Medulla oblongata (tissue), 1 donor: ENCODE data around the gene ADRM1.
A peak's percentile ranks its signal among the peaks of the same experiment; 100 is the strongest.

Source experiments
- DNase-seq: peaks from one replicate; pipeline ENCODE4 v3.0.0-alpha.2; 2015; ENCODE audit errors: extremely low spot score

The ADRM1 gene

GRCh38 chr20:62339647-62340062 is 36.9 kb downstream of the ADRM1 start:
- DNase-seq: peak; percentile 31

- DNase-seq: no peak
These were observed 40.1 kb downstream of the ADRM1 start for GRCh38 chr20:62342910-62343309.

- DNase-seq: no peak
These were observed 41.3 kb downstream of the ADRM1 start for GRCh38 chr20:62344092-62344491.

DNA sequence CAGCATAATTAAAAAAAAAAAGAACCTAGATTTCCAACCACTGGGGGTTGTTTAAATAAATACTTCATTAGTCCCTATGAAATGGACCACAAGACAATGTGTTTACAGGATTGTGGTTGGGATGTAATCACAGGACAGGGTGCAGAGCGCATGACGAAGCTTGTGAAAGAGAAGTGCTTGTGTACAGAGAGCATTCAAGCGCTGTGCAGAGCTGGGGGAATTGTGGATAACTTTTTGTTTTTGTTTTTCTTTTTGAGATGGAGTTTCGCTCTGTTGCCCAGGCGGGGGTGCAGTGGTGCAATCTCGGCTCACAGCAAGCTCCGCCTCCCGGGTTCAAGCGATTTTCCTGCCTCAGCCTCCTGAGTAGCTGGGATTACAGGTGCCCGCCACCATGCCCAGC is 42.0 kb downstream of the ADRM1 start:
- DNase-seq: no peak

GRCh38 chr20:62345681-62346370 is 43.0 kb downstream of the ADRM1 start:
- DNase-seq: no peak

DNA sequence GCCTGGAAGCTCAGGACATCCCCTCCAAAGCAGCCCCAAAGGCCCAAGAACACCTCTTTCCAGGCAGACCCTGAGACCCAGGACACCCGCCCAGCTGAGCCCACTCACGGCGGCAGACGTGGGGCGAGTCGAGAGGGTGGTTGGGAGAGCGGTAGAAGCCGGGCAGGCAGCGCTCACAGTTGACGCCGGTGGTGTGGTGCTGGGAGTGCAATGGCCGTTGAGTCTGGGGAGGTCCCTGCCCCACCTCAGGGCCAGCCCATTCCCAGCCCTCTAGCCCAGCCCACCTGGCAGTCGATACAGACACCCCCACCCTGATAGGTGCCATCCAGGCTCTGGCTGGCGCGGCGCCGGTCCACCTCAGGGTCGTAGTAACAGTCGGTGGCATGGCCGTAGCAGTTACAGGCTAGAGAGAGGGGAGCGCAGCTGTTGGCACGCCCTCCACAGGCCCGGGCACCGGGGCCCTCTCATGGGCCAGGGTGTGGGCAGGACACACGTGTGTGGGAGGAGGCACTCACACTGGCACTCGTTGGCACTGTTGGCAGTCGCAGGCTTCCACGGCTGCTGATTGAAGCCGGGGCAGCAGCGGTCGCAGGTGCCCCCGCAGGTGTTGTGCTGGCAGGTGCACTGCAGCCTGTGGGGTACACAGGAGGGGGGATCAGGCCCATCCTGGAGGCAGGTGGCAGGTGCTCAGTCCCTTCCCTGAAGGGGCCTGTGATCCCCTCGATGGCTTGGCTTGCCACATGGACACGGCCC is 43.8 kb downstream of the ADRM1 start:
- no peak for DNase-seq

GRCh38 chr20:62347151-62347404 is 44.3 kb downstream of the ADRM1 start:
- DNase-seq: no peak

GRCh38 chr20:62347445-62347844 is 44.6 kb downstream of the ADRM1 start:
- peak; percentile 65 for DNase-seq

GRCh38 chr20:62348604-62349003 is 45.8 kb downstream of the ADRM1 start:
- DNase-seq: no peak

- DNase-seq: no peak
These were observed 46.8 kb downstream of the ADRM1 start for GRCh38 chr20:62349556-62350097.

GRCh38 chr20:62350098-62350628 is 47.4 kb downstream of the ADRM1 start:
- no peak for DNase-seq

GRCh38 chr20:62350629-62351422 is 48.0 kb downstream of the ADRM1 start:
- no peak for DNase-seq

DNA sequence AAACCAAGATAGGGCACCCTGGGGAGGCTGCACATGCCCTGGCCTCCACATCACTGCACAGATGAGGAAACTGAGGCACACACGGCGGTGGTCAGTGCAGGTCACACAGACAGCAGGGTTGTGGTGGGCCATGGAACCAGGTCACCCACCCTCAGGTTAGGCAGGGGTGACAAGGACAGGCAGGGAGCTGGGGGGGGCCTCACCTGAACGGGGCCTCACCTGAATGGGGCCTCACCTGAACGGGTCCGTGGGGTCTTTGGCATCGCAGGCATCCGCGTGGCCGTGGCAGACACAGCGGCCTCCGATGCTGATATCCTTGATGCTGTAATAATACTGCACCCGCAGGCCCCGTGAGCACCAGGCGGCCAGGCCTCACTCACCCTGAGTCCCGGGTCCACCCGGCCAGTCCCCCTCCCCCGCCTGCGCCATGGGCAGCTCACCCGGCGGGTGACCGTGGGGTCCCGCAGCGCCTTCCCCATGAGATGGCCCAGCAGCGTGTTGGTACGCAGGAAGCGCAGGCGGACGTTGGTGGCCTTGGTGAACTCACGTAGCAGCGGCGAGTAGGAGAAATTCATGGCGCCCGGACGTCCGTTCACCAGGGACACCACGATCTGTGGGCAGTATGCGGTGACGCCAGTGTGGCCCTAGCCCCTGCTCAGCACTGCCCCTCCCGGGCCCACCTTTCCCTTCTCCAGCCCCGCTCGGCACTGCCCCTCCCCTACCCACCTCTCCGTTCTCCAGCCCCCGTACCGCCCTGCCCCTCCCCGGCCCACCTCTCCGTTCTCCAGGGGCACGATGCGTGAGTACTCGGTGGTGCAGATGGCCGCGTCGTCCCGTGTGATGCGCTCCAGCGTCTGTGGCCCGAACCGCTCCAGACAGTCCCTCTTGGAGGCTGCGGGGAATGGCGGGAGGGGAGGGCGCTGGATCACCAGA is 48.9 kb downstream of the ADRM1 start:
- no peak for DNase-seq

DNA sequence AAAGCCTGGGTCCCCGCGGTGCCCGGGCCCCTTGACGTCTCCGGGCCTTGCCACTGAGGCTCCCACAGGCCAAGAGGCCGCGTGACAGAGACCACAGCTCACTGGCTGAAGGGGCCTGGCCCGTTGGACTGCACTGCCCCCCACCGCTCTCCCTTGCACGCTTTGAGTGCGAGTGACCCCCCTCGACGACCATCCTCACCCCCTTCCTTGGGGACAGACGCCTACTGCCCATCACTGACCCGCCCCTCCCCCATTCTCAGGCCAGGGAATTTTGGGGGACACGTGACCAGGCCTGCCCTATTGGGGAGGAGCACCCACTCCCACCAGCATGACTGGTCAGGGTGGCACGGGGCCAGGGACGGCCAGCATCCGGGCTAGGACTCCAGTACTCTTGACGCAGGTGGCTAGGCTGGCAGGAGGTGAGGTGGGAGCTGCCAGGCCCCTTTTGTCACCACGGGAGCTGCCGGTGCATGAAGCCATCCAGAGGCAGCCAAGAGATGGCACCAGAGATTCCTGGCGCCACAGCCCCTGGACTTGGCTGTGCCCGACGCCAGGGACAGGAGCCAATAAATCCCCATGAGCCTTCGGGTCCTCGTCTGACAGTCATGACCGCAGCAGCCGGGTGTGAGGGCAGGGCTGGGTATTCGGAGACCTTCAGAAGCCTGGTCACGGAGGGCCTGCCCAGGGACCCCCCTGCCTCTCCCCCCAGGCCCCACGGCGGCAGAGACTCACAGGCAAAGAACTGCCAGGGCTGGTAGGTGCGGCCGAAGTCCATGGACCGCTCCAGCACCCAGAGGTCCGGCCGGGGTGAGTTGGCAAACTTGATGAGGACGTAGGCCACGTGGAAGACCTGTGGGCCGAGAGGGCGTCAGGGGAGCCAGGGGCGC is 49.8 kb downstream of the ADRM1 start:
- peak; percentile 80 for DNase-seq

DNA sequence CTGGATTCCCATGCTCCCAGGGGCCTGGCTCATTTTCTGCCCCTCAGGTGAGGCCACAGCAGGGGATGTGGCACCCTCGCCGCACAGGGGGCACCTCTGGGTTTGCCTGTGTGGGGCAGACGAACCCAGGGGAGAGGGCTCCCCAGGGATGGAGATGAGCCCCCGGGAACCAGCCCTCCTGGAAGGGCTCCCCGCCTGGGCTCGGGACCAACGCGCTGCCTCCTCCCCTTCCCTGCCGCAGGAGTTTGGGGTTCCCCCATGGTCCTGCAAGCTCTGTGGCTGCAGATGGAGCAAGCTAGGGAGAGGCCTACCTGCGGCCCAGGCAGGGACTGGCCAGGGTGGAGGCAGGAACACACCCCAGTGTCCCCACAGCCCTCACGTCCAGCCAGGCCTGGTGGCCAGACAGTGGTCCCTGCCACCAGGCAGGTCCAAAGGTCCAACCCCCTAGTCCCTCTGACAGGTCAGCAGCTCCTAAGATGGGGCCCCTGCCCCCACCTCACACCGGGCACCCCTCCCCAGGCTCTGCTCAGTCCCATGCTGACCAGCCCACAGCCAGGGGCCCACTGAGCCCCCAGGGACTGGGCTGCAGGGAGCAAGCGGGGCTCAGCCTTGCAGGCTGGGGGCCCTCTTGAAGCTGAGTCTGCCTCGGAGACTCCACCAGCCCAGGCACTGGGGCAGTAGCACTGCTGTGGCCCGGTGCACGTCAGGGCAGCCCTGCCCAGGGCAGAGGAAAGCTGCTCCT is 50.7 kb downstream of the ADRM1 start:
- no peak for DNase-seq

- no peak for DNase-seq
These were observed 51.4 kb downstream of the ADRM1 start for GRCh38 chr20:62354031-62354808.

GRCh38 chr20:62354811-62355341 is 52.1 kb downstream of the ADRM1 start:
- no peak for DNase-seq

DNA sequence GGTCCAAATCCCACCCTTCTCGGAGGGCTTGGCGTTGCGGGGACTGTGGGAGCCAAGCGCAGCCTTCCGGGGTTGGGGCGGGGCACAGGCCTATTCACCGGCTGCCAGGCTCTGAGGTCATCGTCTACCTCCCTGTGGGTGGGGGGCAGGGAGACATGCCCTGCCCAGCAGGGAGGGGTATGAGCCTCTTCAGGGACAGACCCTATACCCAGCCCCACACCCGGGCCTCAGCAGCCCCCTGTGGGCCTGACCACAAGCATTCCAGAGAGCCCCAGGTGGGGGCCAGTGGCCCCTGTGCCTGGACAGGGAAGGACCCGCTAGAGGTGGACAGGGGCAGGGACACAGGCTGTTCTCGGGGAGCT is 52.7 kb downstream of the ADRM1 start:
- DNase-seq: peak; percentile 50
